Superior temporal gyrus (tissue), 1 donor: ENCODE measurements around the gene PRMT3.
"Not testable (repeated sequence)": the region's sequence is repeated elsewhere in the genome, so short reads cannot be mapped to it uniquely, and the experiment has no call there.

Experiments
- DNase-seq: peaks from one replicate; pipeline ENCODE4 v3.0.0-alpha.2; 2016; ENCODE audit errors: extremely low spot score

PRMT3 gene

GRCh38 chr11:20374741-20375300 is 12.7 kb upstream of the PRMT3 start:
- no peak for DNase-seq

GRCh38 chr11:20376162-20376730 is 11.3 kb upstream of the PRMT3 start:
- DNase-seq: no peak

DNA sequence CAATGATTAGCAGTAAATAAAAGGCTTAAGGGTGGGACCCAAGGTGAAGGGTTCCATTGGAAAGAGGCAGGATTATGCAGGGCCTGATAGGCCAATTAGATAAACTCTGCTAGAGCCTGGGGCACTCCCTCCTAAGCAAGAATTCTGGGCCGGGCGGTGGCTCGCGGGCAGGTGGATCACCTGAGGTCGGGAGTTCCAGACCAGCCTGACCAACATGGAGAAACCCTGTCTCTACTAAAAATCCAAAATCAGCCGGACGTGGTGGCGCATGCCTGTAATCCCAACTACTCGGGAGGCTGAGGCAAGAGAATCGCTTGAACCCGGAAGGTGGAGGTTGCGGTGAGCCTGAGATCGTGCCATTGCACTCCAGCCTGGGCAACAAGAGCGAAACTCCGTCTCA is 1.5 kb upstream of the PRMT3 start:
- DNase-seq: not testable (repeated sequence)

DNA sequence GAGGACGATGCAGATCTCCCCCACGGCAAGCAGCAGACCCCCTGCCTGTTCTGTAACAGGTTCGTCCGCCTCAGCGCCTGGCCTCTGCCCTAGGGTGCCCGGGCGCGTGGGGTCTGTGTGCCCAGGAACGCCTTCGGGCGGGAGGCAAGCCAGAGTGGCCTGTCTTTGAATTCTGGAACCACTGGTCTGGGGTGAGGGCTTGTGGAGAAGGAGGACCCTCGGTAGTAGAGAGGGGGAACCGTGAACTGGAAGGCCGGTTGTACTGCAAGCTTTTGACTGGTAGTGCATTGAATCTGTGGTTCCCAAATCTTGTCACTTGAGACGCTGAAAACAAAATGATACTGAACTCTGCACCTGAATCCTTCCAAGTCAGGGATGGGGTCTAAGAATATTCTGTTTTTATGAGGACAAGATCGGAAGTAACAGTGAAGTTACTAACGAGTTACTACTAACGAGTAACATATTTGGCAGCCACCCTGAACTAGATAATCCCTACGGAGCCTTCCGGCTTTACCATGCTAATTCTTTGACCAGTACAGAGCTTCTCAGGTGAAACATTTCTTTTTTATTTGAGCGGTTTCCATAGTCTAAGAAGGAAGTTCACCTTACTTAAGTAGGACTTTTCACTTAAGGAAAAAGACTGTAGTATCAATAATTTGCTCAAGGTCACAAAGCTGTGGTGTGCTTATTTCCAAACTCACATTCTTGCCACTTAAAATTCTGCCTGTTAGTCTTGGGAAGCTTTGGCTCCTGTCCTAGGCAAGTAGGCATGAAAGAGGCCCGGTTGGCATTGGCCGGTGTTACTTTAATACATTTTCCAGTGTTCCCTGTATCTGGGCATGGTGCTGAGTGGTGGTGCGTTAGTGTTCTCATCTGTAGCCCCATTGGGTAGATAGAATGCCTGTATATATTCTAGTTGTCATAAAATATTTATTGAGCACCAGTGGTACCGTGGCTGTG is 860 bp downstream of the PRMT3 start:
- DNase-seq: peak; percentile 58

DNA sequence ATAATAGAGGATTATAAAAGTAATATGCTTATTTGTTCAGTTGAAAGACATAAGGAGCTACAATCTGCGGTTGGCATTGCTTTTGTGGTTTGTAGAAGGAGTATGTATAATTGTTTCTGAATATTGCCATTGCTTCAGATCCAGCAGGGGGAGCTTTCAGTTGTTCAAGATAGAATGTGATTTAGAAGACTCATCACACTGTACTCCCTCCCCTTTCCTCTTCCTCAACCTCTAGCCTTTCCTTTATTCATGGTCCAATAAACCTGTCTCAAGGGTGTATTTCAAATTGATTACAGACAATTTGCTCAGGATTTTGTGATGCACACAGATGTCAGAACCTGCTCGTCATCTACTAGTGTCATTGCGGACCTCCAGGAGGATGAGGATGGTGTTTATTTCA is 9.8 kb downstream of the PRMT3 start:
- DNase-seq: peak; percentile 69

DNA sequence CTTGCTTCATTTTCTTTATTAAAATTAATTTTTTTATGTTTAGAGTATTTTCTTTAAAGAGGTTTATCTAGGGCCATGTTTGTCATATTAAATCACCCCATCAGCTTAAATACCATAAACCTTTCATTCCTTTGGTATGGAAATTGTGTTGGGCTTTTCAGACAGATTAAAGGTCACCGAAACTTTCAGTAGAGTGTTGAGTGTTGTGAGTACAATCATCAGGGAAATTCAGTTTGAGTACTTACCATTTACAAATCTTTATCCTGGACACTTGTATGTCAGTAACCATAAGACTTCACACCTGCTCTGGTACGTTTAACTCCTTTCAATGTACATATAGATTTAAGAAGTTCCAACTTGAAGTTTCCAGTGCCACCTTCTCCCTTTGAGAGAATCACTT is 12.0 kb downstream of the PRMT3 start:
- DNase-seq: no peak

GRCh38 chr11:20403059-20403458 is 15.5 kb downstream of the PRMT3 start:
- no peak for DNase-seq

DNA sequence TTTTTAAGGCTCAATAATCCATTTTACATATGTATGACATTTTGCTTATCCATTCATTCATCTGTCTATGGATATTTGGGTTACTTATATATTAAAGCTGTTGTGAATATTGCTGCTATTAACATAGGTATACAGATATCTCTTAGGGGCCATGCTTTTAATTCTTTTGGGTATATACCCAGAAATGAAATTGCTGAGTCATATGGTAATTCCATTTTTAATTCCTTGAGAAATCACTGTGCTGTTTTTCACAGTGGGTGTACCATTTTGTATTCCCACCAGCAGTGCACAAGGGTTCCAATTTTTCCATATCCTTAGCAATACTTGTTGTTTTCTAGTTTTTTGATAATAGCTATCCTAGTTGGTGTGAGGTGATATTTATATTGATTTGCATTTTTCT is 19.0 kb downstream of the PRMT3 start:
- no peak for DNase-seq

DNA sequence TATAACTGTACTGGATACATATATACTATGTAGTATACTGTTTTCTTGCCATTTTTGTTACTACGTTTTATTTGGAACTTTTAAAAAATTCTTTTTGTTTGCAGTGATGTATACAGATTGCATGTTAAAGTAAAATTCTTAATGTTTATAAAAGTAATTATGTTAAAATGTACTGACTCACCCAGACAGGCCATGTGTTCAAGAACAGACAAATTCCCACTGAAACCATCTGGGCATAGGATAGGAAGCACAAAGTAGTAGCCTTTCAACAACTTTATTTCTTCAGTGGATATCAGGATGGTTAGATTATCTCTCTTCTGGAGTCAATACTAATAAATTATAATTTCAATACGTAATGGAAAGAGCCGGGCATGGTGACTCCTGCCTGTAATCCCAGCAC is 19.8 kb downstream of the PRMT3 start:
- no peak for DNase-seq

- DNase-seq: no peak
These were observed 27.9 kb downstream of the PRMT3 start for GRCh38 chr11:20415432-20415831.

GRCh38 chr11:20417771-20418170 is 30.3 kb downstream of the PRMT3 start:
- no peak for DNase-seq

GRCh38 chr11:20421946-20422345 is 34.4 kb downstream of the PRMT3 start:
- no peak for DNase-seq

DNA sequence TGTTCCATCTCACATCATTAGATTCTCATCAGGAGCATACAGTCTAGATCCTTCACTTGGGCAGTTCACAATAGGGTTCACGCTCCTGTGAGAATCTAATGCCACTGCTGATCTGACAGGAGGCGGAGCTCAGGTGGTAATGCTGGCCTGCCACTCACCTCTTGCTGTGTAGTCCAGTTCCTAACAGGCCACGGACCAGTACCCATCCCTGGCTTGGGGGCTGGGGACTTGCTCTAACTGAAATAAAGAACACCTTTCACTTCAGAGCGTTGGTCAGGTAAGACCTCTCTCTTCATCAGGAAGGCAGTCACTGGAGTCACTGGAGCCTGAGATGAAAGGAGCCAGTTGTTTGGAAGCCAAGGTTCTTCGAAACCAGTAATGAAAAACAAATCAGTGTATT is 41.7 kb downstream of the PRMT3 start:
- DNase-seq: no peak

DNA sequence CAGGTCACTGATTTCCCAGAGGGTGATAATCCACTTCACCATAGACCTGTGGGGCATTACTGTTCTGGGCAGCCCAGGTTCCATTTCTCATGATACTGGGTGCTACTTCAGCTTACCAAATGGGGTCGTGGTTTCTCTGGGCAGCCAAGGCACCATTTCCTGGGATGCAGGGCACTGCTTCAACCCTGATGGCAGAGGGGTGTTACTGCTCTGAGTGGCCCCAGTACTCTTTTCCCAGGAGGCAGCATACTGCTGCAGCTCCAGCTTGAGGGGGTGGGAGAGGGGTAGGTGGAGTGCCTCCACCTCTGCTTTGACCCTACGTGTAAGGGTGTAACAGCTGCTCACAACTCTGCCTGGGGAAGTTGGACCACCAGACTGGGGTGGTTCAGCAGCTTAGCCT is 51.1 kb downstream of the PRMT3 start:
- DNase-seq: no peak

GRCh38 chr11:20443596-20443995 is 56.1 kb downstream of the PRMT3 start:
- DNase-seq: peak; percentile 64

GRCh38 chr11:20444535-20444934 is 57.0 kb downstream of the PRMT3 start:
- no peak for DNase-seq

DNA sequence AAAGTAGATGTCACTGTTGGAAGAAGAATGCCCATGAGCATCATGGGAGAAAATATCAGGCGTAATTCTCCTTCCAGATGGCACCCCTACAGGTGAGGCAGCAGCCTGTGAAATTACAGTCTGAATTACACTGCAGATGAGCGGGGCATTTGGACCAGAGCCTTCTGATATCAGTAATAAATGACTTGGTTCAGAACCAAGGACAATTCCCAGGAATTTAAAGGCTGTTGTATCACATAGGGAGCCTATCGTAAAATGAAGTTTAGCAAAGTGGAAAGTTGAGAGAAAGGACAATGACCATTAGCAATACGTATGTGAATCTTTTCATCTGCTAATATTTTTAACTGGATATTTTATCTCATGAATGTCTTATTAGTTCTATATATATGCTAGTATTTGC is 61.3 kb downstream of the PRMT3 start:
- no peak for DNase-seq

DNA sequence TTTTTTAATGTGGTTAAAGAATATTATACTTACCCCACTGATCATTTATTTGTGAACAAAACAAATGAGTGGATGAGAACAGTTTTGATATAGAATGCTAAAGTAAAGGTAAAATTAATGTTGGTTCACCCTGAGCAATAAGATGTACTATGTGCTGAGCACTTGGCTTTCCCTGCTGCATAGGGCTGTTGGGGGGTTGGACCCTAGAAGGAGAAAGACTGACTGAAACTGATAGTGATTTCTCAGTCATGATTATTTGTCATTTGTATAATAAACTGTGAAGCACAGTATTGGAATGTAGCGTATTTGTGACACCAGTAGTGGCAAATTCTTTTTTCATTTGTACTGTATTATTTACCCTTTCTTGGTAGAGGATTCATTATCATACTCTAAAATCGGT is 63.3 kb downstream of the PRMT3 start:
- DNase-seq: no peak

- no peak for DNase-seq
These were observed 64.1 kb downstream of the PRMT3 start for GRCh38 chr11:20451568-20451967.

- DNase-seq: no peak
These were observed 65.1 kb downstream of the PRMT3 start for GRCh38 chr11:20452585-20452984.

GRCh38 chr11:20453657-20454316 is 66.3 kb downstream of the PRMT3 start:
- DNase-seq: no peak

GRCh38 chr11:20457001-20457799 is 69.7 kb downstream of the PRMT3 start:
- DNase-seq: no peak
